ENCODE results near the gene RABGGTB.
"Not testable (repeated sequence)": the region's sequence is repeated elsewhere in the genome, so short reads cannot be mapped to it uniquely, and the experiment has no call there.

RABGGTB gene

DNA sequence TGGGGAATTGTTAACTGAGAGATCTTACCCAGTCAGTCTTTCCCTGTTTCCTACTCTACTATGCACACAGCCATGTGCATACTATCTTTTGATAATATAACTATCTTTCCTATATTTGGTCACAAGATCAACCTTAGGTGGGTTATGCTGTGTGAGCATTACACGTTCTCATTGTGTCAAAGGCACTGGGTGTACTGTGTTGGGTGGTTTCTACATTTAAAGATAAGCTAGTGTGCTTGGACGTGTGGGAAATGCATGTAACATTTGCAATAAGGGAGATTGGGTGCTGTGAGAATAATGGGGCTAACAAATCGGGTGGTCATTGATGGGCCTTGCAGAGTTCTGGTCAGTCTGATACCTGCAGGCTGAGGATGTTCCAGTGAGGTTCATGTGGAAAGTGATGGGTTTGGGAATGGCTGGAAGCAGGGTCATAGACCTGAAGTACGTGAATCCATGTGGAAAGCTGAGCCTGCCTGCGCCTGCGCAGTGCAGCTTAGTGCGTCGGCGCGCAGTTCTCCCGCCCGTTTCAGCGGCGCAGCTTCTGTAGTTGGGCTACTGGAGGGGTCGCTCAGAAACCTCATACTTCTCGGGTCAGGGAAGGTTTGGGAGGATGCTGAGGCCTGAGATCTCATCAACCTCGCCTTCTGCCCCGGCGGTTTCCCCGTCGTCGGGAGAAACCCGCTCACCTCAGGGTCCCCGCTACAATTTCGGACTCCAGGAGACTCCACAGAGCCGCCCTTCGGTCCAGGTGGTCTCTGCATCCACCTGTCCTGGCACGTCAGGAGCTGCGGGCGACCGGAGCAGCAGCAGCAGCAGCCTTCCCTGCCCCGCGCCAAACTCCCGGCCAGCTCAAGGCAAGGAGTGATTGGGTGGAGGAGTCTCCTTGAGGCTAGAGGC lies 10.6 kb downstream of the RABGGTB start, which contains the start of gene MSH4:
Gene MSH4 (plus strand): TSS at position 507 of the 897 bp plus-strand sequence. CDS start 104 bp downstream, at position 611.
- DNase-seq (ENCODE audit: low read depth): no peak

- DNase-seq (ENCODE audit: low read depth): no peak
Measured at GRCh38 chr1:75797273-75797588, 11.2 kb downstream of the RABGGTB start.

DNA sequence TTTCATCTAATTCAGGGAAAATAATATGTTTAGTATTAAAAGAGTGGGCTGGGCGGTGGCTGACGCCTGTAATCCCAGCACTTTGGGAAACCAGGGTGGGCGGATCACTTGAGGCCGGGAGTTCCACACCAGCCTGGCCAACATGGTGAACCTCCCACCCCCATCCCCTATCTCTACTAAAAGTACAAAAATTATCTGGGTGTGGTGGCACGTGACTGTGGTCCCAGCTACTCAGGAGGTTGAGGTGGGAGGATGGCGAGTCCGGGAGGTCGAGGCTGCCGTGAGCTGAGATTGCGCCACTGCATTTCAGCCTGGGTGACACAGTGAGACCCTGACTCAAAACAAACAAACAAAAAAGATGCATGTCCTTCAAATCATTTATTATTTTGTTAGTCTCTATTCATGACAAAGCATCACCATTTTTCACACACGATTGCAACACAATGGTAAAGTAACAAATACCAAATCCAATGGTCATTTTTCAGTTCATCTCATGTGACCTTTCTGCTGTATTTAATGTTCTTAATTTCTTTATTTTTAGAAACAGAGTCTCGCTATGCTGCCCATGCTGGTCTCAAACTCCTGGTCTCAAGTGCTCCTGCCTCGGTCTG lies 11.7 kb downstream of the RABGGTB start:
- peak; percentile 28 for DNase-seq (ENCODE audit: low read depth)

- DNase-seq (ENCODE audit: low read depth): not testable (repeated sequence)
Measured at GRCh38 chr1:75801480-75801879, 15.4 kb downstream of the RABGGTB start.

DNA sequence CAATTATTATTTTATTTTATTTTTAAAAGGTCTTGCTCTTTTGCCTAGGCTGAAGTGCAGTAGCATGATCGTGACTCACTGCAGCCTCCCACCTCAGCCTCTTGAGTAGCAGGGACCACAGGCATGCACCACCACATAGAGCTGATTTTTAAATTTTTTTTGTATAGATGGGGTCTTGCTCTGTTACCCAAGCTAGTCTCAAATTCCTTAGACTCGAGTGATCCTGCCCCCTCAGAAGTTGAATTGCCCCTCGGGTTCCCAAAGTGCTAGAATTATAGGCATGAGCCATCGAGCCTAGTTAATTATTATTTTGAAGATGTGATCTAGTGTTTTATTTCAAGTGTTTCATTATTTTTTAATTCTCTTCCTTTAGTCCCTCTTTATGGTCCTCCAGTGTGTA lies 22.9 kb downstream of the RABGGTB start:
- no peak for DNase-seq (ENCODE audit: low read depth)

DNA sequence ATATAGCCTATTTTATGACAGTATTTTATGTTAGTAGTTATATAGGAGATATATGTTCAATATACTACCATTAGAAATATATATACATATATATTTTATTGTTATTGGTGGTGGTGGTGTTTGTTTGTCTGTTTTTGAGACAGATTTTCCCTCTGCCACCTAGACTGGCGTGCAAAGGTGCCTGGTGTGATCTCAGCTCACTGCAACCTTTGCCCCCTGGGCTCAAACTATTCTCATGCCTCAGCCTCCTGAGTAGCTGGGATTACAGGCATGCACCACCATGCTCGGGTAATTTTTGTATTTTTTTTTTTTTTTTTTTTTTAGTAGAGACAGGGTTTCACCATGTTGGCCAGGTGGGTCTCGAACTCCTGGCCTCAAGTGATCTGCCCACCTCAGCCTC lies 24.1 kb downstream of the RABGGTB start:
- not testable (repeated sequence) for DNase-seq (ENCODE audit: low read depth)

DNA sequence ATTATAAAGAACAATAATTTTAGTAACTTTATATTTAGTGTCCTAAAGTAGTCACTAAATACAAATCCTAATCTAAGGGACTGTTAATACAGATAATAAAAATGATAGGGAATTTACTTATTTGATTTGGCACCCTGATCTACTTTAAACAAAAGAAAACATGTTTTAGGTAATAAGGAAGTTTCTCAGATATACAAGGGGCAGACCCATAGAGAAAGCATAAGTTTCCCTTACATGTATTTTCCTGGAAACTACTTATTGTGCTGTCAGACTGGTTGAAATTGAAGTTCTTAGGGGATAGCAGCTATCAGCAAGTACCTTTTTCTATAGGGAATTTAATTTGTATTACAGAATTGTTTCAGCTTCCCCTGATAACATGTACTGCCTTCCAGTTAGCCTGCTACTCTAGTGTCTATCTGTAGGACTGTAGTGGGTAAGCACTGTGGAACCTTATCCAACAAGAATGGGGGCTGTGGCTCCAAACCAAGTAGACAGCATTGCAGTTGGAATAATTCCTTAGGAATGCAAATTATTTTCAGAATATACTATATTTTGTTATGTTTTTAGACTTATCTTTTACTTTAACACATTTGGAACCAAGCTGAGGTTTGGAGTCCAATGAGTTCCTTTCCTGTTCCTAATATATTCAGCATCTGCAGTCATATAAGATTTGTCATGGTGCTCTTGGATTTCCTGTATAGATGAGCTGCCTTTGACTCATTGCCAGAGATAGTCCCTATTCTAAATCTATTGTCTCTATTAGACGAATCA lies 25.3 kb downstream of the RABGGTB start:
- peak; percentile 35 for DNase-seq (ENCODE audit: low read depth)

DNA sequence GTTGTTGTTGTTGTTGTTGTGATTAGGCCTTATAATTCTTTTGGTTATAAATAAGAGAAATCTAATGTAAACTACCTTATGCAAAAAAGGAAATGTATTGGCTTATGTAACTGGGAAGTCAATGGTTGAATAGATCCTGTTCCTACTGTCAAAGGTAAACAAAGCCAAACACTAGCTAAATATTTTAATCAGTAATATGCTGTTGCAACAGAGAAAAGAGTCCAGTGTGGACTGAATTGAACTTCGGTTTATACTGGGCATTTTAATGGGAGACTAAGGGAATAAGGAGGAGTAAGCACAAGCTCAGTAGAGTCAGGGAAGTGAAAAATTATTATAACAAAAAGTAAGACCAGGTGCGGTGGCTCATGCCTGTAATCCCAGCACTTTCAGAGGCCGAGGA lies 26.0 kb downstream of the RABGGTB start:
- DNase-seq (ENCODE audit: low read depth): no peak

DNA sequence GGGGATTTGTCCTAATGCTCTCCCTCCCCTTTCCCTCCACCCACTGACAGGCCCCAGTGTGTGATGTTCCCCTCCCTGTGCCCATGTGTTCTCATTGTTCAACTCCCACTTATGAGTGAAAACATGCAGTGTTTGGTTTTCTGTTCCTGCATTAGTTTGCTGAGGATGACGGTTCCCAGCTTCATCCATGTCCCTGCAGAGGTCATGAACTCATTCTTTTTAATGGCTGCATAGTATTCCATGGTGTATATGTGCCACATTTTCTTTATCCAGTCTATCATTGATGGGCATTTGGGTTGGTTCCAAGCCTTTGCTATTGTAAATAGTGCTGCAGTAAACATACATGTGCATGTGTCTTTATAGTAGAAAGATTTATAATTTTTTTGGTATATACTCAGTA lies 37.5 kb downstream of the RABGGTB start:
- not testable (repeated sequence) for DNase-seq (ENCODE audit: low read depth)

DNA sequence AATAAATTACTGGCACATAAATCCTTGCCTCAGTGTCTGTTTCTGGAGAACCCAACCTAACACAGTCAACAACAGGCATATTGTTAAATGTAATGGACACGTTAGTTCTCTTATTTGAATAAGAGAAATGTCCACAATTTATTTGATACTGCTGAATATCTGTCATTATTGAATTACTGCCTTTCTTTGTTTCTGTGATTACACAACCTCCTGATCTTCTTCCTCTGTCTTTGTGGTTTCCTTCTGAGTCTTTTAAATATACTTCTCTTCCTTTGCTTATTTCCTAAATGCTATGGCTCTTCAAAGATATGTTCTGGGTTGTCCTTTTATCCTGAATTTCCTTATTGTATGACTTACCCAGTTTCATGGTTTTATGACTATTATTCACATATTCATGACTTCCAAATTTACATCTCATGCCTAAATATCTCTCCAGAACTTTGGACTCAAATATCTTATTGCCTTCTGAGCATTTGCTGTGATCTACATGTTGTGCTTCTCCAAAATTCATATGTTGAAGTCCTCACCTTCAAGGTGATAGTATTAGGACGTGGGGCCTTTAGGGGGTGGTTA lies 50.6 kb downstream of the RABGGTB start:
- no peak for DNase-seq (ENCODE audit: low read depth)

- no peak for DNase-seq (ENCODE audit: low read depth)
Measured at GRCh38 chr1:75838079-75838478, 52.0 kb downstream of the RABGGTB start.

GRCh38 chr1:75841421-75841820 lies 55.4 kb downstream of the RABGGTB start:
- no peak for DNase-seq (ENCODE audit: low read depth)
